Hepatocyte (in vitro differentiated cells): ENCODE measurements around the gene USP14.

Experiments
- EZH2 ChIP-seq: fragments of 200-600 bp; sonication (generic); IDR thresholded peaks from 2 replicates; pipeline ENCODE4 v1.6.1; 2016; ENCODE audit warnings: antibody characterized with exemption, mild to moderate bottlenecking, borderline replicate concordance
- EZH2phosphoT487 ChIP-seq: fragments of 200-600 bp; sonication (generic); IDR thresholded peaks from one replicate; pipeline ENCODE4 v1.6.1; 2018; ENCODE audit warnings: antibody characterized with exemption, mild to moderate bottlenecking, low read depth, moderate library complexity; ENCODE audit not compliant: unreplicated experiment, severe bottlenecking
- TF ChIP-seq, protein P1 (sequence below): fragments of 200-600 bp; sonication (generic); IDR thresholded peaks from 2 replicates; pipeline ENCODE4 v1.5.1; 2016; ENCODE audit warnings: antibody characterized with exemption, mild to moderate bottlenecking; ENCODE audit not compliant: poor library complexity

GRCh38 chr18:215448-216010 is 57.2 kb downstream of the USP14 start:
- TF ChIP-seq, protein P1, sequence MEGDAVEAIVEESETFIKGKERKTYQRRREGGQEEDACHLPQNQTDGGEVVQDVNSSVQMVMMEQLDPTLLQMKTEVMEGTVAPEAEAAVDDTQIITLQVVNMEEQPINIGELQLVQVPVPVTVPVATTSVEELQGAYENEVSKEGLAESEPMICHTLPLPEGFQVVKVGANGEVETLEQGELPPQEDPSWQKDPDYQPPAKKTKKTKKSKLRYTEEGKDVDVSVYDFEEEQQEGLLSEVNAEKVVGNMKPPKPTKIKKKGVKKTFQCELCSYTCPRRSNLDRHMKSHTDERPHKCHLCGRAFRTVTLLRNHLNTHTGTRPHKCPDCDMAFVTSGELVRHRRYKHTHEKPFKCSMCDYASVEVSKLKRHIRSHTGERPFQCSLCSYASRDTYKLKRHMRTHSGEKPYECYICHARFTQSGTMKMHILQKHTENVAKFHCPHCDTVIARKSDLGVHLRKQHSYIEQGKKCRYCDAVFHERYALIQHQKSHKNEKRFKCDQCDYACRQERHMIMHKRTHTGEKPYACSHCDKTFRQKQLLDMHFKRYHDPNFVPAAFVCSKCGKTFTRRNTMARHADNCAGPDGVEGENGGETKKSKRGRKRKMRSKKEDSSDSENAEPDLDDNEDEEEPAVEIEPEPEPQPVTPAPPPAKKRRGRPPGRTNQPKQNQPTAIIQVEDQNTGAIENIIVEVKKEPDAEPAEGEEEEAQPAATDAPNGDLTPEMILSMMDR = no peak
- no peak for TF ChIP-seq EZH2
- TF ChIP-seq EZH2phosphoT487 = no peak
